Liver (tissue), 9 donors: ENCODE results near the gene FRAS1. TPM values are rescaled to one million over a fixed set of nuclear protein-coding genes. Genes with fewer than 3 reads are reported as not detected.

ENCODE experiments used
- DNase-seq: peaks from one replicate; pipeline ENCODE4 v3.0.0-alpha.2; 2017; ENCODE audit warnings: low spot score
- H3K27ac ChIP-seq, 2 donors: one replicate each; pipeline ENCODE4 v1.7.0; 2013; ENCODE audit warnings: inconsistent platforms in 2 of 2, low read length in 2 of 2, control low read depth in 1 of 2, low read depth in 1 of 2, mild to moderate bottlenecking in 1 of 2
- H3K27me3 ChIP-seq, 4 donors: one replicate each; pipeline versions ENCODE4 v1.6.1 to v1.7.0; 2013; ENCODE audit warnings: low read length in 3 of 4, inconsistent platforms in 1 of 4, mild to moderate bottlenecking in 1 of 4, moderate library complexity in 1 of 4; ENCODE audit not compliant: control insufficient read depth in 4 of 4, insufficient read depth in 4 of 4
- H3K36me3 ChIP-seq, 4 donors: one replicate each; pipeline versions ENCODE4 v1.6.1 to v1.7.0; 2013; ENCODE audit warnings: low read length in 3 of 4, mild to moderate bottlenecking in 3 of 4, low read depth in 1 of 4, moderate library complexity in 1 of 4; ENCODE audit not compliant: control insufficient read depth in 4 of 4, insufficient read depth in 3 of 4
- H3K4me1 ChIP-seq, 4 donors: one replicate each; pipeline versions ENCODE4 v1.6.1 to v1.7.0; 2013; ENCODE audit warnings: low read length in 3 of 4, mild to moderate bottlenecking in 3 of 4, moderate library complexity in 1 of 4; ENCODE audit not compliant: control insufficient read depth in 4 of 4, insufficient read depth in 4 of 4
- H3K4me3 ChIP-seq, 3 donors: one replicate each; pipeline versions ENCODE4 v1.6.1 to v1.7.0; 2013; ENCODE audit warnings: low read length in 3 of 3, control low read depth in 1 of 3, low read depth in 1 of 3, mild to moderate bottlenecking in 1 of 3
- H3K9ac ChIP-seq, 2 donors: one replicate each; pipeline ENCODE4 v1.7.0; 2013; ENCODE audit warnings: low read length in 2 of 2, mild to moderate bottlenecking in 2 of 2, moderate library complexity in 2 of 2, control low read depth in 1 of 2, low read depth in 1 of 2
- H3K9me3 ChIP-seq, 4 donors: one replicate each; pipeline versions ENCODE4 v1.6.1 to v1.7.0; 2013; ENCODE audit warnings: low read length in 3 of 4; ENCODE audit not compliant: control insufficient read depth in 4 of 4
- EGR1 ChIP-seq, 2 donors: IDR thresholded peaks; 2 replicates each; pipeline ENCODE4 v1.6.1; 2016 to 2018; ENCODE audit warnings: antibody characterized with exemption in 2 of 2, low read depth in 2 of 2
- FOXA1 ChIP-seq: IDR thresholded peaks from 2 replicates; pipeline ENCODE4 v1.6.1; 2016; ENCODE audit warnings: antibody characterized with exemption
- FOXA2 ChIP-seq: IDR thresholded peaks from 2 replicates; pipeline ENCODE4 v1.6.1; 2016; ENCODE audit warnings: antibody characterized with exemption
- GABPA ChIP-seq, 2 donors: IDR thresholded peaks in 1 of 2; conservative IDR thresholded peaks in 1 of 2; 2 replicates each; pipeline ENCODE4 v1.6.1; 2016; ENCODE audit warnings: antibody characterized with exemption in 2 of 2, mild to moderate bottlenecking in 1 of 2, moderate library complexity in 1 of 2
- HNF4G ChIP-seq: IDR thresholded peaks from 2 replicates; pipeline ENCODE4 v1.6.1; 2016; ENCODE audit warnings: antibody characterized with exemption
- MAX ChIP-seq: IDR thresholded peaks from 2 replicates; pipeline ENCODE4 v1.6.1; 2016; ENCODE audit warnings: antibody characterized with exemption
- NR2F2 ChIP-seq: IDR thresholded peaks from 2 replicates; pipeline ENCODE4 v1.6.1; 2016; ENCODE audit warnings: antibody characterized with exemption
- RAD21 ChIP-seq, 2 donors: IDR thresholded peaks; 2 replicates each; pipeline ENCODE4 v1.6.1; 2016; ENCODE audit warnings: antibody characterized with exemption in 2 of 2, mild to moderate bottlenecking in 2 of 2
- REST ChIP-seq: IDR thresholded peaks from 2 replicates; pipeline ENCODE4 v1.6.1; 2016; ENCODE audit warnings: antibody characterized with exemption, mild to moderate bottlenecking
- RXRA ChIP-seq, 2 donors: IDR thresholded peaks; 2 replicates each; pipeline ENCODE4 v1.6.1; 2017 to 2018; ENCODE audit warnings: antibody characterized with exemption in 2 of 2, mild to moderate bottlenecking in 1 of 2
- TAF1 ChIP-seq: conservative IDR thresholded peaks from 2 replicates; pipeline ENCODE4 v1.6.1; 2016; ENCODE audit warnings: antibody characterized with exemption, mild to moderate bottlenecking
- YY1 ChIP-seq: IDR thresholded peaks from 2 replicates; pipeline ENCODE4 v1.6.1; 2016; ENCODE audit warnings: antibody characterized with exemption, mild to moderate bottlenecking
- WGBS: extraction: QIAGEN DNeasy Blood & Tissue Kit; methylation state at CpG from one replicate; pipeline ENCODE4 v1.1.7; 2013; 5-methylcytosine and 5-hydroxymethylcytosine counted together
- polyA plus RNA-seq, 2 donors: library from polyadenylated mRNA; stranded (reverse) in 1 of 2; unstranded in 1 of 2; fragments of 200-250 nt in 1 of 2; fragments of >200 nt in 1 of 2; fragmentation: Nextera tagmentation in 1 of 2; extraction: Ambion mirVana in 1 of 2; gene quantifications; one replicate each; pipeline versions ENCODE4 v1.2.1 to v1.2.3, GENCODE V29; 2013 to 2015
- total RNA-seq, 2 donors: library from RNA; depleted of rRNA; stranded (reverse); fragments of >200 nt; gene quantifications; one replicate each; pipeline ENCODE4 v1.2.3, GENCODE V29; 2014
- donor health status: healthy.
- donor health status: healthy.
- donor health status: healthy.
- donor health status: healthy.
- donor health status: healthy.

The FRAS1 gene
- total and polyA plus RNA-seq, 4 donors: 0.08 to 6.0 (median 1.1) TPM

- H3K27me3 ChIP-seq: peaks cover 0 to 4% (median 0%) of the 10 kb centered on the region in 4 donors
- no peak for DNase-seq
- no peak for TF ChIP-seq RXRA (IDR thresholded peaks at IDR 0.05)
- no peak for TF ChIP-seq HNF4G
- no peak for TF ChIP-seq NR2F2
- TF ChIP-seq MAX: no peak
These were observed 143.8 kb downstream of the FRAS1 start for GRCh38 chr4:78200949-78201348.

GRCh38 chr4:78204176-78204575, 147.1 kb downstream of the FRAS1 start:
- Histone ChIP-seq H3K27me3 (peaks cover 0 to 4% (median 0%) of the 10 kb centered on the region in 4 donors), H3K27ac (no peak overlapping the region)

More at GRCh38 chr4:78200949-78201348, 143.8 kb downstream of the FRAS1 start:
- Histone ChIP-seq H3K9ac (no peak overlapping the region), H3K4me3 (no peak overlapping the region), H3K36me3 (no peaks in the 10 kb centered on the region), H3K27ac (no peak overlapping the region), H3K9me3 (no peaks in the 10 kb centered on the region), H3K4me1 (no peaks in the 10 kb centered on the region)
- WGBS: 27% methylated on average over 1 of the region's 1 CpG

GRCh38 chr4:78205591-78205990, 148.5 kb downstream of the FRAS1 start:
- no peaks in the 10 kb centered on the region for H3K36me3 ChIP-seq
- no peaks in the 10 kb centered on the region for H3K4me1 ChIP-seq
- TF ChIP-seq TAF1: no peak
- TF ChIP-seq NR2F2: no peak
- TF ChIP-seq MAX: no peak
- TF ChIP-seq FOXA2: no peak
- TF ChIP-seq GABPA (IDR thresholded peaks at IDR 0.05 in 1 of 2, conservative IDR thresholded peaks at IDR 0.05 in 1 of 2): no peak
- no peak for TF ChIP-seq FOXA1
- TF ChIP-seq HNF4G: no peak
- no peak for TF ChIP-seq EGR1 (IDR thresholded peaks at IDR 0.05; ENCODE audit: low read depth in 2 of 2)
- H3K4me3 ChIP-seq: no peak overlapping the region
- no peak overlapping the region for H3K9ac ChIP-seq
- no peak for DNase-seq
- H3K27ac ChIP-seq: no peak overlapping the region
- 86% methylated on average over 2 of the region's 2 CpGs for WGBS
- H3K27me3 ChIP-seq: peaks cover 0 to 4% (median 0%) of the 10 kb centered on the region in 4 donors
- H3K9me3 ChIP-seq: no peaks in the 10 kb centered on the region

More at GRCh38 chr4:78204176-78204575, 147.1 kb downstream of the FRAS1 start:
- no peaks in the 10 kb centered on the region for H3K9me3 ChIP-seq
- 38% methylated on average over 2 of the region's 2 CpGs for WGBS
- no peak for DNase-seq
- H3K4me1 ChIP-seq: no peaks in the 10 kb centered on the region
- H3K36me3 ChIP-seq: no peaks in the 10 kb centered on the region
- no peak for TF ChIP-seq FOXA1
- no peak overlapping the region for H3K4me3 ChIP-seq
- H3K9ac ChIP-seq: no peak overlapping the region

- DNase-seq: no peak
- no peak overlapping the region for H3K27ac ChIP-seq
- WGBS: 53% methylated on average over 3 of the region's 3 CpGs
These were observed 150.4 kb downstream of the FRAS1 start for GRCh38 chr4:78207541-78207940.

More at GRCh38 chr4:78207541-78207940, 150.4 kb downstream of the FRAS1 start:
- H3K4me1 ChIP-seq: no peaks in the 10 kb centered on the region
- H3K9ac ChIP-seq: no peak overlapping the region
- H3K27me3 ChIP-seq: peaks cover 0 to 3% (median 0%) of the 10 kb centered on the region in 4 donors
- no peaks in the 10 kb centered on the region for H3K36me3 ChIP-seq
- no peak overlapping the region for H3K4me3 ChIP-seq
- TF ChIP-seq TAF1 (no peak), RAD21 (IDR thresholded peaks at IDR 0.05) (no peak), YY1 (no peak), REST (no peak), MAX (no peak), FOXA2 (no peak)
- no peaks in the 10 kb centered on the region for H3K9me3 ChIP-seq
